ENCODE measurements around the gene STK32B.
"Not testable (repeated sequence)": the region's sequence is repeated elsewhere in the genome, so short reads cannot be mapped to it uniquely, and the experiment has no call there.

STK32B gene

GRCh38 chr4:5420266-5420665 lies 369.0 kb downstream of the STK32B start:
- DNase-seq (ENCODE audit: insufficient read length, low spot score) (no peak), FAIRE-seq (no peak)

GRCh38 chr4:5421416-5421815 lies 370.1 kb downstream of the STK32B start:
- FAIRE-seq (no peak), DNase-seq (ENCODE audit: insufficient read length, low spot score) (no peak)

- FAIRE-seq: no peak
- no peak for DNase-seq (ENCODE audit: insufficient read length, low spot score)
Observed at GRCh38 chr4:5422195-5422594, 370.9 kb downstream of the STK32B start.

- no peak for FAIRE-seq
- no peak for DNase-seq (ENCODE audit: insufficient read length, low spot score)
Observed at GRCh38 chr4:5423670-5424069, 372.4 kb downstream of the STK32B start.

- no peak for DNase-seq (ENCODE audit: insufficient read length, low spot score)
Observed at GRCh38 chr4:5424211-5424610, 372.9 kb downstream of the STK32B start.

GRCh38 chr4:5424901-5425300 lies 373.6 kb downstream of the STK32B start:
- DNase-seq (ENCODE audit: insufficient read length, low spot score): no peak
- no peak for FAIRE-seq

More at GRCh38 chr4:5424211-5424610, 372.9 kb downstream of the STK32B start:
- no peak for FAIRE-seq

GRCh38 chr4:5429747-5430146 lies 378.5 kb downstream of the STK32B start:
- FAIRE-seq (no peak), DNase-seq (ENCODE audit: insufficient read length, low spot score) (no peak)

GRCh38 chr4:5433196-5433595 lies 381.9 kb downstream of the STK32B start:
- FAIRE-seq (no peak), DNase-seq (ENCODE audit: insufficient read length, low spot score) (no peak)

- DNase-seq (ENCODE audit: insufficient read length, low spot score): no peak
Observed at GRCh38 chr4:5435201-5435600, 383.9 kb downstream of the STK32B start.

GRCh38 chr4:5435823-5436222 lies 384.5 kb downstream of the STK32B start:
- no peak for DNase-seq (ENCODE audit: insufficient read length, low spot score)
- no peak for FAIRE-seq

More at GRCh38 chr4:5435201-5435600, 383.9 kb downstream of the STK32B start:
- FAIRE-seq: no peak

- DNase-seq (ENCODE audit: insufficient read length, low spot score); FAIRE-seq: not testable (repeated sequence)
Observed at GRCh38 chr4:5443976-5444802, 392.9 kb downstream of the STK32B start.

GRCh38 chr4:5444918-5445517 lies 393.7 kb downstream of the STK32B start:
- no peak for FAIRE-seq

GRCh38 chr4:5446595-5447226 lies 395.4 kb downstream of the STK32B start:
- DNase-seq (ENCODE audit: insufficient read length, low spot score): no peak
- no peak for FAIRE-seq

More at GRCh38 chr4:5444918-5445517, 393.7 kb downstream of the STK32B start:
- DNase-seq (ENCODE audit: insufficient read length, low spot score): no peak

- no peak for DNase-seq (ENCODE audit: insufficient read length, low spot score)
- no peak for FAIRE-seq
Observed at GRCh38 chr4:5447755-5448154, 396.5 kb downstream of the STK32B start.

GRCh38 chr4:5448221-5448620 lies 396.9 kb downstream of the STK32B start:
- FAIRE-seq: no peak
- no peak for DNase-seq (ENCODE audit: insufficient read length, low spot score)

GRCh38 chr4:5451243-5451642 lies 400.0 kb downstream of the STK32B start:
- no peak for FAIRE-seq
- no peak for DNase-seq (ENCODE audit: insufficient read length, low spot score)

GRCh38 chr4:5452156-5452555 lies 400.9 kb downstream of the STK32B start:
- DNase-seq (ENCODE audit: insufficient read length, low spot score) (no peak), FAIRE-seq (no peak)

- no peak for DNase-seq (ENCODE audit: insufficient read length, low spot score)
- FAIRE-seq: no peak
Observed at GRCh38 chr4:5455003-5455585, 403.8 kb downstream of the STK32B start.

- FAIRE-seq (no peak), DNase-seq (ENCODE audit: insufficient read length, low spot score) (no peak)
Observed at GRCh38 chr4:5456296-5456845, 405.1 kb downstream of the STK32B start.

GRCh38 chr4:5458676-5459075 lies 407.4 kb downstream of the STK32B start:
- FAIRE-seq: no peak
- DNase-seq (ENCODE audit: insufficient read length, low spot score): no peak

- FAIRE-seq: no peak
- no peak for DNase-seq (ENCODE audit: insufficient read length, low spot score)
Observed at GRCh38 chr4:5459236-5459635, 408.0 kb downstream of the STK32B start.
